ENCODE data around the gene BBC3.
"Not testable (repeated sequence)": the region's sequence is repeated elsewhere in the genome, so short reads cannot be mapped to it uniquely, and the experiment has no call there.

The BBC3 gene

GRCh38 chr19:47230921-47231214 is at the start of gene BBC3:
Gene BBC3 (minus strand): TSS chr19:47231199. CDS start chr19:47228431, 2,768 bp downstream.
- no peak for DNase-seq (ENCODE audit: low read depth)
- peak within 1 kb of the TSS; percentile 71 for H3K4me3 ChIP-seq (ENCODE audit: low read depth, low read length)

- no peak overlapping the region for H3K4me3 ChIP-seq (ENCODE audit: low read depth, low read length)
- DNase-seq (ENCODE audit: low read depth): no peak
Observed at GRCh38 chr19:47280183-47280797, 49.3 kb upstream of the BBC3 start.

GRCh38 chr19:47276513-47276912 is 45.5 kb upstream of the BBC3 start:
- not testable (repeated sequence) for DNase-seq (ENCODE audit: low read depth); H3K4me3 ChIP-seq (ENCODE audit: low read depth, low read length)

GRCh38 chr19:47275791-47276461 is 44.9 kb upstream of the BBC3 start:
- peak overlapping the region; percentile 48 for H3K4me3 ChIP-seq (ENCODE audit: low read depth, low read length)
- DNase-seq (ENCODE audit: low read depth): no peak

GRCh38 chr19:47274891-47275761 is 44.1 kb upstream of the BBC3 start:
- DNase-seq (ENCODE audit: low read depth): no peak
- peak overlapping the region; percentile 48 for H3K4me3 ChIP-seq (ENCODE audit: low read depth, low read length)

GRCh38 chr19:47274071-47274890 is 43.3 kb upstream of the BBC3 start, which contains the start of gene INAFM1:
Gene INAFM1 (plus strand): TSS chr19:47274885. CDS start chr19:47274920, 35 bp downstream.
- peak within 1 kb of the TSS; percentile 72 for H3K4me3 ChIP-seq (ENCODE audit: low read depth, low read length)
- peak; percentile 75 for DNase-seq (ENCODE audit: low read depth)

GRCh38 chr19:47273313-47274070 is 42.5 kb upstream of the BBC3 start:
- DNase-seq (ENCODE audit: low read depth): peak; percentile 78
- H3K4me3 ChIP-seq (ENCODE audit: low read depth, low read length): peak overlapping the region; percentile 72

GRCh38 chr19:47272448-47273312 is 41.7 kb upstream of the BBC3 start:
- DNase-seq (ENCODE audit: low read depth): no peak
- H3K4me3 ChIP-seq (ENCODE audit: low read depth, low read length): peak overlapping the region; percentile 72

GRCh38 chr19:47271949-47272348 is 41.0 kb upstream of the BBC3 start:
- DNase-seq (ENCODE audit: low read depth): no peak
- no peak overlapping the region for H3K4me3 ChIP-seq (ENCODE audit: low read depth, low read length)

- H3K4me3 ChIP-seq (ENCODE audit: low read depth, low read length): no peak overlapping the region
- no peak for DNase-seq (ENCODE audit: low read depth)
Observed at GRCh38 chr19:47270408-47270807, 39.4 kb upstream of the BBC3 start.

GRCh38 chr19:47269596-47269995 is 38.6 kb upstream of the BBC3 start:
- no peak for DNase-seq (ENCODE audit: low read depth)
- H3K4me3 ChIP-seq (ENCODE audit: low read depth, low read length): no peak overlapping the region

GRCh38 chr19:47268028-47268427 is 37.0 kb upstream of the BBC3 start:
- no peak overlapping the region for H3K4me3 ChIP-seq (ENCODE audit: low read depth, low read length)
- DNase-seq (ENCODE audit: low read depth): no peak

GRCh38 chr19:47267350-47267759 is 36.4 kb upstream of the BBC3 start:
- DNase-seq (ENCODE audit: low read depth): no peak
- no peak overlapping the region for H3K4me3 ChIP-seq (ENCODE audit: low read depth, low read length)

GRCh38 chr19:47266401-47266941 is 35.5 kb upstream of the BBC3 start:
- no peak for DNase-seq (ENCODE audit: low read depth)
- no peak overlapping the region for H3K4me3 ChIP-seq (ENCODE audit: low read depth, low read length)

- DNase-seq (ENCODE audit: low read depth): no peak
- no peak overlapping the region for H3K4me3 ChIP-seq (ENCODE audit: low read depth, low read length)
Observed at GRCh38 chr19:47264629-47265028, 33.6 kb upstream of the BBC3 start.

- not testable (repeated sequence) for DNase-seq (ENCODE audit: low read depth); H3K4me3 ChIP-seq (ENCODE audit: low read depth, low read length)
Observed at GRCh38 chr19:47261946-47262793, 31.2 kb upstream of the BBC3 start.

GRCh38 chr19:47260476-47260875 is 29.5 kb upstream of the BBC3 start:
- no peak overlapping the region for H3K4me3 ChIP-seq (ENCODE audit: low read depth, low read length)
- DNase-seq (ENCODE audit: low read depth): no peak
